ENCODE data around the gene ACAP3.

- TF ChIP-seq, protein P1, sequence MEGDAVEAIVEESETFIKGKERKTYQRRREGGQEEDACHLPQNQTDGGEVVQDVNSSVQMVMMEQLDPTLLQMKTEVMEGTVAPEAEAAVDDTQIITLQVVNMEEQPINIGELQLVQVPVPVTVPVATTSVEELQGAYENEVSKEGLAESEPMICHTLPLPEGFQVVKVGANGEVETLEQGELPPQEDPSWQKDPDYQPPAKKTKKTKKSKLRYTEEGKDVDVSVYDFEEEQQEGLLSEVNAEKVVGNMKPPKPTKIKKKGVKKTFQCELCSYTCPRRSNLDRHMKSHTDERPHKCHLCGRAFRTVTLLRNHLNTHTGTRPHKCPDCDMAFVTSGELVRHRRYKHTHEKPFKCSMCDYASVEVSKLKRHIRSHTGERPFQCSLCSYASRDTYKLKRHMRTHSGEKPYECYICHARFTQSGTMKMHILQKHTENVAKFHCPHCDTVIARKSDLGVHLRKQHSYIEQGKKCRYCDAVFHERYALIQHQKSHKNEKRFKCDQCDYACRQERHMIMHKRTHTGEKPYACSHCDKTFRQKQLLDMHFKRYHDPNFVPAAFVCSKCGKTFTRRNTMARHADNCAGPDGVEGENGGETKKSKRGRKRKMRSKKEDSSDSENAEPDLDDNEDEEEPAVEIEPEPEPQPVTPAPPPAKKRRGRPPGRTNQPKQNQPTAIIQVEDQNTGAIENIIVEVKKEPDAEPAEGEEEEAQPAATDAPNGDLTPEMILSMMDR (IDR thresholded peaks at IDR 0.05): no peak
- TF ChIP-seq POLR2A (IDR thresholded peaks at IDR 0.05) (no peak), EP300 (IDR thresholded peaks at IDR 0.05) (no peak)
Observed at GRCh38 chr1:1332031-1332755, 24.5 kb upstream of the ACAP3 start.

Measured in tibial nerve (tissue), 4 donors.